ENCODE data around the gene CLTCL1.
A peak's percentile ranks its signal among the peaks of the same experiment; 100 is the strongest.

CLTCL1 gene

DNA sequence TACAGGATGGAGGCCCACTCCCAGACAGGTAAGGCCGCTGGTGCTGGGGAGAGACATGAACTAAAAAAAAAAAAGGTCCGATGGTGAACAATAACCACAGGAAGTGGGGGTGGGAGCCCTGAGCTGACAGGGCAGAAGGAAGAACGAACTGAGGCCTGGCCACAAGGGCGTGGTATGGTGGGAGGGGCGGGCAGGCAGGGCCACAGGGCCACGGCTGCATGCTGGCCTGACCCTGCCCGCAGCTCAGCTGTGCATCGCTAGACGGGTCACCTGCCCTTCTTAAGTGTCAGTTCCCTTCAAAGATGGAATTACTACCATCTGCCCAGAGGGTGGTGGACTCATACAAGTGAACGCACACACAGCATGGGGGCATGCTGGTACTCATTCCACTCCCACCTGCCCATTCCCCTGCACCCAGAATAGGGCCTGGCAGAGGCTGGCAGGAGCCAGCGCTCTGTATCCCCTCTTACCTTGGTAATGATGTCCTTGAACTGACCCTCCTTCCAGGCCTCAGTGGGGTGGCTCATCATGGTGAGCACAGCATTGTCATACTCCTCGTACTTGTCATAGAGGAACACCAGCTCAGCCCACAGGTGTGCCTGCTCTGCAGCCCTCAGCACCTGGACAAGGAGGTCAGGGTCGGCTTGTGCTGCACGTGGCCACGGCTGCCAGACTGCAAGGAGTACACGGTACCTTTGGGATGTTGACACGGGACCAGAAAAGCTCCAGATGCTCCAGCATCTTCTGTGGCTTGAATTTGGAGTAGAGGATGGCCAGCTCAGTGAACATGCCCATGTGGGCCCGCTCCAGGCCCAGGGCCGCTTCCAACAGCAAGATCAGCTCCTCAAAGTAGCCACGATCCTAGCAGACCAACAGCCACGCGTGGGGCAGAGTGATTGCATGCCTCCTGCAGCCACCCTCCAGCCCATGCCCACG is 95.5 kb downstream of the CLTCL1 start:
- no peak for DNase-seq (ENCODE audit: low read depth)

GRCh38 chr22:19194766-19195536 is 96.6 kb downstream of the CLTCL1 start:
- DNase-seq (ENCODE audit: low read depth): no peak

- DNase-seq (ENCODE audit: low read depth): no peak
Observed at GRCh38 chr22:19193879-19194278, 97.6 kb downstream of the CLTCL1 start.

DNA sequence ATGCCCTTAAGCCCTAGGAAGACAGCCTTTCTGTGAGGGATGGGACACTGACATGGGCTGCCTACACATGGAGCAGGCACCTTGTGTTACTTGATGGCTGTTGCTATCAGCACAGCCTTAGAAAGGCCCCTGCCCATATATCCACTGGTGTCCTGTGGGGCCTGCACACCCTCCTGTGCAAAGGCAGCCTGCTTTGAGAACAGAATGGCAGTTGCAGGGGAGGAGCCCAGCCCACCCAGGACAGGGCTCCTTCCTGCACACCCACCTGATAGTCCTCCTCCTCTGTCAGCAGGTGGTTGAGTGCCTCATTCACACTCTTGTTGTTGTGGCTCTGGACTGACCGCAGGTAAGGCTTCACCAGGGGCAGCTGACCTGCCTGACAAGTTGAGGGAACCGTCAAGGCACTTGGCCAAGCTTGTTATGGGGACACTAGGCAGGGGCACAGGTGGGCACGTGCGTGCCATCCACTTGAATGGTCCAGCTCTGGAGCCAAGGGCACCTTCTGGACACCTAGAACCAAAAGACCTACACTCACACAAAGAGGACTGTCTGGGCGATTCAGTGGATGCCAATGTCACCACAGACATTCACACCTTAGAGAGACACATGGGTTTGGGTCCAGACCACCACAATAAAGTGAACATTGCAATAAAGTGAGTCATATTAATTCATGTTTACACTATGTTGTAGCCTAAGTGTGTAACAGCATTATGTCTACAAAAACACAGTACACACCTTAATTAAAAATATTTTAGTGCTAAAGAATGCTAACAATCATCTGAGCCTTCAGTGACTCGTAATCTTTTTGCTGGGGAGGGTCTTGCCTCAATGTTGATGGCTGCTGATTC is 103.6 kb downstream of the CLTCL1 start:
- no peak for DNase-seq (ENCODE audit: low read depth)

- DNase-seq (ENCODE audit: low read depth): no peak
Observed at GRCh38 chr22:19184276-19184997, 107.1 kb downstream of the CLTCL1 start.

- no peak for DNase-seq (ENCODE audit: low read depth)
Observed at GRCh38 chr22:19183216-19183615, 108.3 kb downstream of the CLTCL1 start.

DNA sequence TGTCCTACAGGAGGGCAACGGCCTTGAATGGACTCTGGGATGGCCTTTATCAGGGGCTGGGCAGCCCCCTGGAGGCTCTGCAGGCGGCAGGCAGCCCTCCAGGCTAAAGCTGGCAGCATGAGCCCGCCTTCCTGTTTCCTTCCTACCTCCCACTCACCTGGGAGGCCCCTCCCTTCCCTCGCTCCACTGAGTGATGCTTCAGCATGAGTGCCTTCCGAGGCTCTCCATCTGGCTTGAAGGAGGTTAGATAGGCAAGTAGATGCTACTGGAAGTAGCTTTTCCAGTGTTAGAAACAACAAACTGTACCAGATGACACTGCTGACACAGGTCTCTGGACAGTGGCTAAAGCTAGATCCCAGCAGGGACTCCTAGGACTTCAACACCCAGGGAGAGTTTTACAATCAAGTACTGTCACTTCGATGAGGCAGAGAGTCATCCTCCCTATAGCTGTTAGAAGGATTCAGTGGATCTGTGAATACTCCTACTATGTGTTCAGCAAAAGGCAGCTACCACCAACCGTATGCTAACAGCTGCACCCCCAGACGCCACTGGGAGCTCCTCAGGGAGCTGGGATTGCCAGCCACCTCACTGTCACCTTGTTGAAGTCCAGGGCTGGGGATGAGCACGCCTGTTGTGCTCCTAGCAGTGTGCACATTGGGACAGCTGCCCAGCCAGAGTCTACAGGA is 108.9 kb downstream of the CLTCL1 start:
- no peak for DNase-seq (ENCODE audit: low read depth)

DNA sequence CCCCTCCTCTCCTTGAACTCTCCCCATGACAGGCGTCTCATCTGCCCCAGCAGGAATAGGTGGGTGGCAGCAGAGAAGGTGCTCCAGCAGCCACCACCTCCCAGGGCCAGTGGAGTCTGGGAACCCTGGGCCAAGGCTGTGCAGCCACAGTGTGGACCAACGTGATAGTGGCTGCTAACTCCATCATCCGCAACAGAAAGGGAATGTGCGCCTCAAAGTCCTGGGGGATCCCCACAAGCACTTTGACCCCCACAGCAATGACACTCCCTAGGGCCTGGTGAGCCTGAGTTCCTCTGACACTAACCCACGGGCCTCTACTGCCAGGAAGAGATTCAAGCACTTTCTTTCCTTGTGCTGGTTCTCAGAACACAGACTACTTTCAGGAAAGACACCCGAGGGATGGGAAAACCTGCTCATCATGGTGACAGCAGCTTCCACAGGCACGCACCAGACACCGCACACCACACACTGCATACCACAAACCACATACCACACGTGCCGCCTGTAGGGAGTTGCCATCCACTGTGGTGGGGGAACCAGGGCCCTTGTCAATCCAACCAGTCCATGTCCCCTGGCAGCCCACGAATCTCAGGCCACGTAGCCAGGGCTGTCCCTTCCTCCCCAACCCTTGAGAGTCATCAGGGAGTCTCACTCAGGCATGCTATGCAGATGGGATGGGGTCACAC is 109.6 kb downstream of the CLTCL1 start:
- no peak for DNase-seq (ENCODE audit: low read depth)

DNA sequence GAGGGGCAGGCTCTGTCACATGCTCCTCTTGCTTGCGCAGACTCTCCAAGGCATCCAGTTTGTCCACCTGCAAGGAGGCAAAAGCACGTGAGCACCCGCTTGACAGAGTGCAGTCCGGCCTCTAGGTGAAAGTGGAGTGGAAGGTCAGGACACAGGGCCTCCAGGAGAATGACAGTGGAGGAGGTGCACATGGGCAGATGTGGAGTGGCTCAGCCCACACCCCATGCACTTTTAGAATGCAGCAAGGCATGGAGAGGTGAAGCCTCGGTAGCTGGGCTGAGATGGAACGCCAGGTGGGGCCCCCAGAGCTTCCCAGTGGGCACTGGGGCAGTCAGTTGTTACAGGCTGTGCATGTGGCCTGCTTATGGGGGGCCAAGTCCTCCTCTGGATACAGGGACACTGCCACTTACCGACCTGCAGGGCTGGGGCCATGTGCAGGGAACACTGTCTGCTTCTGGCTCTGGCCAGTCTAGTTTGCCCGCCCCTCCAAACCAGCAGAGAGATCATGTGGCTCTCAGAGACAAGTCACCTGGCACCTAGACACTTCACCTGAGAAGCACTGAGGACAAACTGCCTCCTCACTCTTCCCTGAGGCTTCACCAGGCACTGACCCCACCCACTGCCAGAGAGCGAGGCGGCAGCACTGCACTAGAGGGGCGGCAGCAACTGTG is 110.6 kb downstream of the CLTCL1 start:
- DNase-seq (ENCODE audit: low read depth): no peak

DNA sequence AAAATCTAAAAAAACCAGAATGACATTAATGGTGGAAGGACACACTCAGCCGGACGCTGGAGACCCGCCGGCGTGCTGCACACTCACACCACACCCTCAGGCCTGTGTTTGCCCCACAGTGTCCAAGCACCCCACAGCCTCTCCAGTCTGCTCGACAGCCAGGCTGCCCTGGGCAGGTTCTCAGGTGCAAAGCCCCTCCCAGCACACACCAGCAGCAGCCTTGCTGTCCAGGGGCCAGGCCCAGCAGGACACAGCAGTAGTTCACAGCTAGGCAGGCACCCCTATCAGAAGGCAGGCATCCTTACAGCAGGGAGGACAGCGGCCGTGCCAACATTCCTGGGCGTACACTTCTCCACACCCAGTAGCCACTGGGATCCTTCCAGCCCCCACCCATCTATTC is 111.3 kb downstream of the CLTCL1 start:
- no peak for DNase-seq (ENCODE audit: low read depth)

GRCh38 chr22:19179497-19180048 is 111.9 kb downstream of the CLTCL1 start:
- no peak for DNase-seq (ENCODE audit: low read depth)

GRCh38 chr22:19178657-19179496 is 112.6 kb downstream of the CLTCL1 start, which contains the start of gene SLC25A1:
Gene SLC25A1, minus strand, starts transcription at chr22:19178736. Its CDS starts 63 bp downstream, at chr22:19178673.
- peak; percentile 57 for DNase-seq (ENCODE audit: low read depth)

DNA sequence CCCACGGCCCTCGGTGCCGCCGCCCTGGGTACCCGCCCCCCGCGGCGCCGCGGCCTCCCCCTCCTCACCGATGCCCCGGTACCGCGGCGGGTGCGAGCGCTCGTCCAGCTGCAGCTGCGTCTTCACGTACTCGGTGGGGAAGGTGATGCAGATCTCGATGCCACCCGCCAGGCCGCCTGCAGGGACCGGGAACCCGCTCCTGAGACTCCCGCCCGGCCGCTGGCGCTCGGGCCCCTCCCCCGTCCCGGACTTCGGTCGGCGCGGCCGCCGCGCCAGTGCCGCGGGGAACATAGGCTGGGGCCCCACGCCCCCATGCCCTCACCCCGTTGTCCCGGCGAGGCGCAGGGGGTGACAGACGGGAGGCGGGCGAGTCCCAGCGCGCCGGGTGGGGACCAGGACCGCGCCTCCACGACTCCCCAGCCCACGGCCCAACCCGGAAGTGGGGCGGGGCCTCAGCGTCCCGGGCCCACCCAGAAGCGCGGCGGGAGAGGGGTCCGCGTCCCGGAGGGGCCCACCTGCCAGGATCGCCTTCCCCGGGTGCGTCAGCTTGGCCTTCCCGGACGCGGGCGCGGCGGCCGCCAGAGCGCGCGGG is 113.4 kb downstream of the CLTCL1 start:
- peak; percentile 35 for DNase-seq (ENCODE audit: low read depth)

DNA sequence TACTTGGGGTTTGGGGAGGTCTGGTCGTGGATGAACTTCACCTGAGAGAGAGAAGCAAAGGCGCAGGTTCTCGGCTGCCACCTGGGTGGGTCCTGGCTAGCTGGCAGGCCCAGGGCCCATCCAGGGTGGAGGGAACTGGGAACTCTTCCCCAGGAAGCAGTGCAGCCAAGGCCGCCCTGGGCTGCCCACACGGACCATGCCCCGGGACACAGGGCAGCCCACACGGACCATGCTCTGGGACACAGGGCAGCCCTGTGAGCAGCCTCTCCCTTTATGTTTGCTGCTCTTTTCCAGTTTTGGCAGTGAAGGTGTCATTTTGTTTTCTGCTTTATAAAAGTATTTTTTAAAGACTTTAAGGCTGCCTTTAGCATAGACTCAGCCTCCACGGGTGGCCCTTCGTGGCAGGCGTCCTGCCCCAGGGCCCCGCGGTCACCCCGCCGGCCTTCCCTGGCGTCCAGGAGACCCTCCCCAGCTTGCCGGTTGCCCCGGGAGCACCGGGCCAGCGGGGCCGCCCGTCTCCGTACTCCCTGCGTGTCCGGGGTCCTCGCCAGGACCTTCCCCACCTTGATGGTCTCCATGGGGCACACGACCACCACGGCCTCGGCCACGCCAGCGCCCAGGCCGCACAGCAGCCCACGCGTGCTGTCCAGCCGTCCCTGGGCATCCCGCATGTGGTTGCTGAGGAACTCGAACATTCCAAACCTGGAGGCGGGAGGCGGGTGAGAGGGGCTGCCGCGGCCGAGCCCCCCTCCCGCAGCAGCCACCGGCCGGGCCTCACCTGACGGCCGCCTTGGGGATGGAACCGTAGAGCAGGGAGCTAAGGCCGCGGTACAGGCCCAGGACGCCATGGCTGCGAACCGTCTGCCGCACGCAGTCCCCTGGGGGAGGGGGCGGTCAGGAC is 114.1 kb downstream of the CLTCL1 start:
- no peak for DNase-seq (ENCODE audit: low read depth)

DNA sequence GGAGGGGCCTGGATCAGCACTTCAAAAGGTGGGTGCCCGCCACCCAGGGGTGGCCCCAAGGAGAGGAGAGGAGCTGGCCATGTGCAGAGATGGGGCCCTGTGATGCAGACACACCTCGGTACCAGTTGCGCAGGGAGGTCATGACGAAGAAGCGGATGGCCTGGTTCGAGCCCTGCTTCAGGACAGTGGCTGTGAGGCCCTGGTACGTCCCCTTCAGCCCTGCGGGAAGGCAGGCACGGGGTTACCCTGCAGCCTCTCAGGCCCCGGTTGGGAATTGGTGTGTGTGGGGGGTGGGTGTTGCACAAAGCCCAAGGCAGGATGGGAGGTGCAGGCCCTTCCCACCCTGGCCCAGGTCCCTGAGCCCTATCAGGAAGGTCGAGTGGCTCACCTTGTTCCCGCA is 114.8 kb downstream of the CLTCL1 start:
- DNase-seq (ENCODE audit: low read depth): no peak

DNA sequence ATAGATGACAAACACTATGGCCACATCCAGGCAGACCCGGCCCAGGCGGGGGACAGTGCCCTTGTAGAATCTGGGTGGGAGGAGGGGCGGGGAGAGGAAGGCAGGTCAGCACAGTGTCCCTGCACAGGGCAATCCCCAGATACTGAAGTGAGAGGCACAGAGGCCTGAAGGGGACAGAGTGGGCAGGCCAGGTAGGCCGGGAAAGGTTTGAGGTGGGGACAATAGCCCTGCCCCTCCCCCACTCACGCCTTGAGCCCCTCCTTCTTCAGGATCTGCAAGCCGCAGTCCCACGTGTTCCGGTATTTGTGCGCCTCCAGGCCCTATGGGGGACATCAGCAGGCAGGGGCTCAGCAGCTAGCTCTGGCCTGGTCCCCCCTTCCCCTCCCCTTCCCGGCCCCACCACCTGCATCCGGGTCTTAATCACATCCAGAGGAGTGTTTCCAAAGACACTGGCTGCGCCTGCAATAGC is 115.3 kb downstream of the CLTCL1 start:
- no peak for DNase-seq (ENCODE audit: low read depth)

Measured in activated gamma-delta T cell treated with anti-CD3 and anti-CD28 coated beads, Interleukin-2, amount 50 U/mL, for 16 hours (primary cell).